NCI-H2029 treated with DMSO at 0.1 percent for 48 hours (cell line): Measurements from ENCODE around the gene LRRC27.
"Not testable (repeated sequence)": the region's sequence is repeated elsewhere in the genome, so short reads cannot be mapped to it uniquely, and the experiment has no call there.

Experiments
- DNase-seq: peaks from one replicate; lab custom pipeline; 2025; lab: John Stamatoyannopoulos, UW

Gene LRRC27

DNA sequence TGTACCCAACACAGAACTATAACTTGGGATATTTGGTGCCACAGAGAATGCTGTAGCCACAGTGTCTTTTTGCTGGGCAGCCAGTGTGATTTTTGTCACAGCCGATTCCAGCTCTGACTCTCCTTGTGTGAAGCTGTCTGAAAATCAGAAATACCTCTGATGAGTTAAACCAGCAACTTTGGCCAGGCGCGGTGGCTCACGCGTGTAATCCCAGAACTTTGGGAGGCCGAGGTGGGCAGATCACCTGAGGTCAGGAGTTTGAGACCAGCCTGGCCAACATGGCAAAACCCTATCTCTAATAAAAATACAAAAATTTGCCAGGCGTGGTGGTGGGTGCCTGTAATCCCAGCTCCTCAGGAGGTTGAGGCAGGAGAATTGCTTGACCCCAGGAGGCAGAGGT, 5.9 kb downstream of the LRRC27 start:
- not testable (repeated sequence) for DNase-seq

DNA sequence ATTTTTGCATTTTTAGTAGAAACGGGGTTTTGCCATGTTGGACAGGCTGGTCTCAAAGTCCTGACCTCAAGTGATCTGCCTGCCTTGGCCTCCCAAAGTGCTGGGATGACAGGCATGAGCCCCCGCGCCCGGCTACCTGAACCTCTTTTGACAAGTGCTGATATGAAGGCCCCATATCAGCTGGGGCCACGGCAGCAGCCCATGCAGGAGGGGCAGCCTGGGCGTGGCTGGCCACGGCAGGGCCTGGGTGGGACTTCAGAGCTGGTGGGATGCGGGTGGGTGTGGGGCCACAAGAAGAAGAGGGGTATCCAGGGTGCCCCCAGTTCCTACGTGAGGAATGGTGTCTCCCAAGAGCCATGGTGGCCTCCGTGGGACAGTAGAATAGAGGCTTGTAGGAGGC, 6.9 kb downstream of the LRRC27 start:
- DNase-seq, result no peak

DNA sequence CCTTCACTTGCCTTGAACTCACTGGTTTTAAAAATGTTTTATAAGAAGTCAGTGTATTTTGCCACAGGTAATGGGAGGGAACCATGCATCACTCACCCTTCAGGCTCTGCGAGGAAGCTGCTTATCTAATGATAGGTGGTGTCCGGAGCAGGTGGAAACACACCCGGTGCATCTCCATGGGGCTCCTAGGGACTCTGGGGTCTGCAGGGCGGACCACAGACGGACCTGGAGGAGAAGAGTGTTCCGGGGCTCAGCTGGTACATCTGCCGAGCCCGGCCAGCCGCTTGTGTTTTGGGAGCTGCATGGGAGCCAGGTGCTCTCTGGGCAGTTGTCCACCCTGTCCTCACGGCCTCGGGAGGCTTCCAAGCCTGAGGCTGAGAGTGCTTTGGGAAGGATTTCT, 7.3 kb downstream of the LRRC27 start:
- no peak for DNase-seq

DNA sequence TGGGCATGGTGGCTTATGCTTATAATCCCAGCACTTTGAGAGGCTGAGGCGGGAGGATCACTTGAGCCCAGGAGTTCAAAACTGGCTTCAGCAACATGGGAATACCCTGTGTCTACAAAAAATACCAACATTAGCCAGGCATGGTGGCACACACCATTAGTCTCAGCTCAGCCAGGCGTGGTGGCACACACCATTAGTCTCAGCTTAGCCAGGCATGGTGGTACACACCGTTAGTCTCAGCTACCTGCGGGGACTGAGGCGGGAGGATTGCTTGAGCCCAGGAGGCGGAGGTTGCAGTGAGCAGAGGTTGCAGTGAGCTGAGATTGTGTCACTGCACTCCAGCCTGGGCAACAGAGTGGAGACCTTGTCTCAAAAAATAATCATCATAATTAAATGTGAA, 9.0 kb downstream of the LRRC27 start:
- no peak for DNase-seq

DNA sequence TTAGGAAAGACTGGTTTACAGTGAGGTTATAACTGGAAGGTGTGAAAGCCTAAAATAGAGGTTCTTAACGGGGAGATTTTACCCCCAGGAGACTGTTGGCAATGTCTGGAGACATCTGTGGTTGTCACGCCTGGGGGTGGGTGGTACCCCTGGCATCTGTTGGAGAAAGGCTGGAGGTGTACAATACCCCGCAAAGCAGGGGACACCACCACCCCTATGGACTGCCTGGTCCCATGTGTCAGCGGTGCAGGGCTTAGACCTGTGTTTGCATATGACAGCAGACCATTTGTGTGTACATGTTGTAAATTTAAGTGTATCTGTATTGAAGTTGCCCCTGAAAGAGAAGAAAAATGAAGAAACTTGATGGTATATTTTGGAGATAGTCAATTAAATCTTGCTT, 9.8 kb downstream of the LRRC27 start:
- DNase-seq, result no peak

DNA sequence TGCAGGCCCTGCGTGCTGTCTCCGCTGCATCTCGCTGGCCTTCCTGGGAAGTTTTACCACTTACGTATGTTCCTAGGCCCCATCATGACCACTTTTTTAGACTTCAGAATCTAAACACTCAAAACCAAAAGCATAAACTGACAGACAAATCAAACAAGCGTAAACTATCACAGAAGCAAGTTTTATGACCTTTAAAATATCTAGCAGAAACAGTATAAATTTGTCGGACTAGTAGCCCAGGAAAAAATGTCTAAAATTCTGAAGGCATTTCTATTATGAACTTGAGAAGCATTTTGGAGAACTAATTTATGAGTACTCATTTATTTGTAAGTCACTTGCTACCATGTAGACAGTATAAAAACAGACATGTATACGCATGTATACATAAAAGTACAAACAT, 10.6 kb downstream of the LRRC27 start:
- no peak for DNase-seq

DNA sequence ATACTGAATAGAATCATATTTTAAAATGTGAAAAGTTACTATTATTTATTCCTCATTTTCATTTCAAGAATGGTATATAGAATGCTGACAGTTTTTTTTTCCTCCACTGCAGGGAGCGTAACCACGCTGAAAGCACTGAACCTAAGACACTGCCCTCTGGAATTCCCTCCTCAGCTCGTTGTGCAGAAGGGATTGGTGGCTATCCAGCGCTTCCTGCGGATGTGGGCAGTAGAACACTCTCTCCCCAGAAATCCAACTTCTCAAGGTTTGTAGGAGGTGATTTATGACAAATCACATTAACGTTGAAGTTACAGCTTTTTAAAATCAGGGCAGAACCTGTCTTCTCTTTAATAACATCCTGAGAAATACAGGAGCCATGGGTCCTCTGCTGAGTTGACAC, 12.4 kb downstream of the LRRC27 start:
- no peak for DNase-seq

DNA sequence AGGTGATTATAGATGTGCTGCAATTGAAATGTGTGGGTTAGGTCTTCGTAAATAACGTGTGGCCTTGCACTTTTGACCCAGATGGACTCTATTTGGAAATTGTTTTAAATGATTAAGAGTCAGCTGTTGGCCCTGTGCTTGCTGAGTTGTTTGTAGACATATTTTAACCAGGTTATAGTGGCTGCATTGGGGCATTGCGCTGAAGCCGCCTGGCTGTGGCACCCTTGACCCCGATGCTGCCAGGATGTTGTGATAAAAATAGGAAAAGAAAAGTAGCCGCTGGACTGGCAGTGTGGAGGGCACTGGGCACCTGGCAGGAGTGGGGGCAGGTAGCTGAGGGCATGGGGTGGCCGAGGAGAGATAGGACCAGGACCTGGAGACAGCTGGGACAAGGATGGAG, 13.4 kb downstream of the LRRC27 start:
- DNase-seq, result no peak

DNA sequence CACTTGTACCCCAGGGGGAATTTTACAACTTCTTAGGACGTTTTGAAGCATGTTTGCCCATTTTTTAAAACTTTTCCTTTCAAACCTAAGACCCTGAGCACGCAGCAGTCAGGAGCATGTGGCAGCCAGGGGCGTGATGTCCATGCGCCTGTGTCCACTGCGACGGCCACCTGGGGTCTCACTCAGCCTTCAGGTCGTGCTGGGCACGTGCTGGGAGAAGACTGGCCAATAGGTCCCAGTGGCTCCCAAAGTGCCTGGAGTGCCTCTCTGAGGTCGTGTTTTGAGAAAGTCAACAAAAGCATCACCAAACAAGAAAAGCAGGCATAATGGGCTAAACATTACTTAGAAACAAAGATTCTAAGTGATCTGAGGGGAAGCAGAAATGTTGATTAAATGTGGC, 14.8 kb downstream of the LRRC27 start:
- DNase-seq, result no peak

DNA sequence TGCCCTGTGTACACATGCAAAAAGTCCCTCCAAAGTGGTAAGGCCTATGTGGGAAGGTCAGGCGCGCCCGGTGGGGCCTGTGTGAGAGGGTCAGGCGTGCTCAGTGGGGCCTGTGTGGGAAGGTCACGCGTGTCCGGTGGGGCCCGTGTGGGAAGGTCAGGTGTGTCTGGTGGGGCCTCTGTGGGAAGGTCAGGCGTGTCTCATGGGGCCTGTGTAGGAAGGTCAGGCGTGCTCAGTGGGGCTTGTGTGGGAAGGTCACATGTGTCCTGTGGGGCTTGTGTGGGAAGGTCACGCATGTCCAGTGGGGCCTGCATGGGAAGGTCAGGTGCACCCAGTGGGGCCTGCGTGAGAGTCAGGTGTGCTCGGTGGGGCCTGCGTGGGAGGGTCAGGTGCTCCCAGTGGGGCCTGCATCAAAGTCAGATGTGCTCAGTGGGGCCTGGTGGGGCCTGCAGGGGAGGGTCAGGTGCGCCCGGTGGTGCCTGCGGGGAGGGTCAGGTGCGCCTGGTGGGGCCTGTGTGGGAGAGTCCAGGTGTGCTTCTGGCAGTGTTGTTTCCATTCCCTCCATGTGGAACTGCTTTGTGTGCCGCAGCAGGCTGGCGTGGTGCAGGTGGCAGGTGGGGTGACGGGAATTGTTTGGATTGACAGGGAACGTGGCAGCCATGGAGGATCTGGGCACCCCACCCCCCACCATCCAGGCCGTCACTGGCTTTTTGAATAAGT, 15.4 kb downstream of the LRRC27 start:
- DNase-seq, result no peak

DNA sequence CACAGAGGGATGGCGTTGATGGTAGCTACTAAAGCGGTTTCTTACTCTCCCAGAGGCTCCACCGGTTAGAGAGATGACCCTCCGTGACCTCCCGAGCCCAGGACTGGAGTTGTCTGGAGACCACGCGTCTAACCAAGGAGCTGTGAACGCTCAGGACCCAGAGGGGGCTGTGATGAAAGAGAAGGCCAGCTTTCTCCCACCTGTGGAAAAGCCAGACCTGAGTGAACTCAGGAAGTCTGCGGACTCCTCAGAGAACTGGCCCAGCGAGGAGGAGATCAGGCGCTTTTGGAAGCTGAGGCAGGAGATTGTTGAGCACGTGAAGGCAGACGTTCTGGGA, 15.9 kb downstream of the LRRC27 start:
- no peak for DNase-seq

DNA sequence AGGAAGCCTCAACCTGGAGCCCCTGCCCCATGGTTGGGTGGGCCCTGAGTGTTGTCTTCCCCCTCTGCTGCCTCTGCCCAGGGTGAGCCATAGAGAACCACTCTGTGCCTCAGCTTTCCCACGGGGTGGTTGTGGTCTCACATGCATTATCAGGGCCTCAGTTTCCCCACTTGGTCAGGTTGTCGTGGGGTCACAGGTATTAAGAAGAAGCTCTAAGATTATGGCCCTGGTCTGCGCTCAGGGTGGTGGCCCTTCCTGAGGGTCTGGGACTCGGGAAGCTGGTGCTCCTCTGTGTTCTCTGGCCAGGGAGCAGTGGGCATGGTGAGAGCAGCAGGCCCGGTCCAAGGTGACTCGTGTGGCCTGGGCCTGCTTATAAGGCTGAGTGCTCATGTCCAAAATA, 17.8 kb downstream of the LRRC27 start:
- no peak for DNase-seq

DNA sequence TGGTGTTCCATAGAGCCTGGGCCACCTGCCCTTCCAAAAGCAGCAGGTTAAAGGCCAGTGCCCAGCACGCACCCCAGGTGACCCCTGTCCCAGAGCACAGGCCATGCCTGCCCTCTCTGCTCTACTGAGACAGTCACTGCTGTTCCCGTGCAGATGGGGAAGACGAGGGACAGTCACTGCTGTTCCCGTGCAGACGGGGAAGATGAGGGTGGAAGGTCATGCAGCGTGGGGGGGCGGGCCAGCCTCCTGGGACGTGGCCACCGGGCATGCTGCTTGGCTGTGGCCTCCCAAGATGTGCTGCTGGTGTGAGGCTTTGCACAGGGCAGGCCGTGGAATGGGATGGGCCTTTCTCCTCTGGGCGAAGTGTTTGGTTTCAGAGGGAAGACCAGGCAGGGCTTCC, 18.4 kb downstream of the LRRC27 start:
- no peak for DNase-seq

DNA sequence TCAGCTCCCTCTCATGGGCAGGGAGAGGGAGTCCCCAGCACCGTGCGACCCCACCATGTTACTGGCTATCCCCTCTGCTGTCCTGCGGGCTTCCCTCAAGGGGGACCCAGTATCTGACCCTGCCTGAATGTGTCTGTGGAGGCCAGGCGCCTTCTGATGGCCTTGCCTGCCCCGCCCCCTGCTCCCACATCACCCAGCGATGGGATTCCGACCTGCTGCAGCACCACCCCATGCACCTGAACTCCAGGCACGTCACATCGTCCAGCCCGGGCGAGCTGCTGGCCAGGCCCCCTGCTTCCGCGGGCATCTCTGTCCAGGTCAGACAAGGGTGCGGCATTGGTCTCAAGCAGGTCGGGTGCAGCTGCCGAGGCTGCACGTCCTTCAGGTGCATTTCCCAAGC, 19.0 kb downstream of the LRRC27 start:
- no peak for DNase-seq

DNA sequence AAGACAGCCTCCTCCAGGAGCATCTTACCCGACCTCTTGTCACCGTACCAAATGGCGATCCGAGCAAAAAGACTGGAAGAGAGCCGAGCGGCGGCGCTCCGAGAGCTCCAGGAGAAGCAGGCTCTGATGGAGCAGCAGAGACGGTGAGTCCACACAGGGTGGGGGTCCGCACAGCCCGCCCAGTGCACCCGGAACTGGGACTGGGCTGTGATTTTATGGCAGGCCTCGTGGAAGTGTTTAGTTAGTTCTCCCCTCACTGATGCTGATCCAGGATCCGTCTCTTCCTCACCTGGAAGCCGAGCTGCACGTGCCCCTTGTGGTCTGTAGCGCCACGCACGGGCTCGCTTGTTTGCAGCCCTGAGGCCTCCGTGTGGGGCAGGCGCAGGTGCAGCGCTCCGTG, 19.6 kb downstream of the LRRC27 start:
- DNase-seq, result no peak

DNA sequence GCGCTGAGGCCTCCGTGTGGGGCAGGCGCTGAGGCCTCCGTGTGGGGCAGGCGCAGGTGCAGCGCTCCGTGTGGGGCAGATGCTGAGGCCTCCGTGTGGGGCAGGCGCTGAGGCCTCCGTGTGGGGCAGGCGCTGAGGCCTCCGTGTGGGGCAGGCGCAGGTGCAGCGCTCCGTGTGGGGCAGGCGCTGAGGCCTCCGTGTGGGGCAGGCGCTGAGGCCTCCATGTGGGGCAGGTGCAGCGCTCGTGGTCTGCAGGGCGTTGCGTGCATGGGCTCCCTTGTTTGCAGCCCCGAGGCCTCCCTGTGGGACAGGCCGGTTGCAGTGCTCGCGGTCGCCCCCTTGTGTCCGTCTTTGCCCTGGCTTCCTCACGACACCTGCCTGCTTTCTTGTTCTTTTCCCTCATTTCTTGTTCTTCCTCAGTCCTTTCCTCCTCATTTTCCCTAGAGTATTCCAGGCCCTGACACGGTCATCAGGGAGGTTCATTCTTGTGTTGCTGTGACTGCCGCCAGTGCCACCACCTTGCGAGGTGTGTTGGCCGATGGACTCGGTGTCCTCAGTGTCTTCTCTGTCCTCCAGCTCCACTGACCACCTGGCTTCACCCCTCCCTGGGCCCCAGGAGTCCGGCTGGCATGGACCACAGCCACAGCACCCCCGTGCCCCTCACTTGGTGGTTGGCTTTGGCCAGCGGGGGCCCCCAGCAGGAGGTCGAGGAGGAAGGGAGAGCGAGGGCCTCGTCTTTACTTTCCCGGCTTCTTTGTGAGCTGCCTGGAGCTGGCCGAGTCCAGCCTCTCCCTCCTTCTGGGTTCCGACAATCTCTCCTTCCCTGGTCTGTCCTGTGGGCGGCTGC, 20.7 kb downstream of the LRRC27 start:
- DNase-seq, result not testable (repeated sequence)

DNA sequence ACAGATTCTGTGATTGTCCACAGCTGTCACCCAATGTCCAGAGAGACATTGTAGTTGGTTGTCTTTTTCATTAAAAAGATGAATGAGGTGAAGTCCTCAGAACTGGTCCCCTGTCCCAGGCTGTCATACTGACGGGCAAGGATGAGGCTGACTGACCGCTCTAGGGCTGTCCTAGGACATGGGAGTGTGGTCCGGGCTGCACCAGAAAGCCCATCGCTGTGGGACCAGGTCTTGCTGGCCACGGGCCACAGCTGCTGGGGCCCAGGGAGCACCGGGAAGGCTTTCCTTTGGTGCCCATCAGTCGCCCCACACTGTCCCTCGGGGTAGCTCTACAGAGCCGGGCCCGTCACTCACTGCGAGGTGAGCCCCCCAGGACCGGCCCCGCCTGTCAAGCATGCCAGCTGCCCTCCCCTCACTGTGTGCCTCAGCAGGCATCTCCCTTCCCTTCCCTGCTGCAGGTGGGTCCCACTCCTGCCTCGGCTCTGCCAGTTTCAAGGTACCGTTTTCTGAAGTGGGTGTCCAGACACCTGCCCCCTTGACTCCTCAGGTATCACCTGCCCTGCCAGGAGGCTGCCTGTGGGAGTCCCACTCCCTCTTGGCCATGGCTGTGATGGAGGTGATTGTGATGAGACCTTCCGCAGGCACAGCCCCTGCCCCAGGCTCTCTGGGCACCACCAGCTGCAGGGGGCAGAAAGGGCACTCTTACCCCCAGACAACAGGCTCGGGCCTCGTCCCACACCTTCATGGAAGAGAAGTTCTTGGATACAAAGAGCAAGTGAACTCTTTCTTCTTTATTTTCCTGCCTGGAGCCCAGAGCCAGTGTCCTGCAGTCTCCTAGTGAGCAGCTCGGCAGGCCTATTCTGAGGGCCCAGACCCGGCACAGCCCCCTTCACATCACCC, 21.7 kb downstream of the LRRC27 start:
- DNase-seq, result no peak

DNA sequence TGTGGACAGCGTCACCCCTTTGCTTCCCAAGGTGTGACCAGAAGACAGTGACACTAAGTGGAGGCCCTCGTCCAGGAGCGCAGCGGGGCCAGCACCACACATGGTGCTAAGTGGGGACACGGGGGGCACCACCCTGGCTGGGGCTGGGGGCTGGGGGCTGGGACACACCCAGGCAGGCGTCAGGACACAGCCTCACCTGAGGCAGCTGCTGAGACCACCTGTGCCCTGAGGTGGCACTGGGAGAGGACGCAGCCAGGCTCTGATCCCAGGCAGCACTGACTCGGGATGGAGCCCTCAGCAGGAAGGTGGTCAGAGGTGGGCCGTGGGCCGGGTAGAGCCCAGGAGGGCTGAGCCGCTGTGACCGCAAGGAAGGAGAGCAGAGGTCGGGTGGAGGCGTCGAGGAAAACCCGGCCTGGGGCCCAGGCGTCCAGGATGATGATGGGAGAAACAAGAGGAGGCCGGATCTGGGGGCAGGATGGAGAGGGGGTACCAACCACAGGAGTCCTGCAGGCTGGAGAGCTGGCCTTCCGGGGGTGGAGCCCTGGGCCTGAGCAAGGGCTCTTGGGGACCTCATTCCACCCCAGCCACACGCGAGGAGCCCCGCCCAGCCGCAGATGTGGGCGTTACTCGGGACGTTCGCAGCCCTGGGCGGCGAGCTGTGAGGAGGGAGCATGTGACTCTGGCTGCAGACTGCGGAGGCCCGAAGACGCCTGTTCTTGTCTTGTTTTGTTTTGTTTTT, 22.5 kb downstream of the LRRC27 start:
- no peak for DNase-seq

DNA sequence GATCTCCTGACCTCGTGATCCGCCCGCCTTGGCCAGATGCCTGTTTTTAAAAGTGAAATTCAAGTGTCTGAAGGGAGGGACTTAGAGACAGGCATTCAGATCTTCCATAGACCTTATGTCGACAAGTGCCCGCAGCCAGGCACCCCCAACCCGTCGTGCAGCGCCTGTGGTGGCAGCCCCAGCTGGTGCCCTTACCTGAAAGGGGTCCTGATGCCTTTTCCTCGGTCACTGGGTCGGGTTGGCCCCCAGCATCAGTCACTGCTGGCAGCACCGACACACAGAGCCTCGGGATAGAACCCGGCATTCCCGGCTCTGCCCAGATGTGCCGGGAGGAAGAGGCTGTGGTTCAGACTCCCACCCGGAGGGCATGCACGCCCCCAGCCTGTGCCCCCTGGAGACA, 23.3 kb downstream of the LRRC27 start:
- DNase-seq, result no peak

DNA sequence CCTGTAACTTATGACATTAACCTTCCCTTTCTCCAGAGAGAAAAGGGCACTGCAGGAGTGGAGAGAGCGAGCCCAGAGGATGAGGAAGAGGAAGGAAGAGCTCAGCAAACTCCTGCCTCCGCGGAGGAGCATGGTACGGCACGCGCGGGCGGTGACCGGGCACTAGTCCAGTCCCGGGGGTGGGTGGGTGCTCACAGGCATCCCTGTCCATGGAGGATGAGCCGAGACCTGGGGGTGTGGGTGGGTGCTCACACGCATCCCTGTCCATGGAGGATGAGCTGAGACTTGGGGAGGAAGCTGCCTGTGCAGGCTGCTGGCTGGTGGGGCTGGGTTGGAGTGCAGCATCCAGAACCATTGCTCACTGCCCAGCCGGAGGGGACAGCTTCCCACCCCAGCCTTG, 23.8 kb downstream of the LRRC27 start:
- DNase-seq, result no peak

DNA sequence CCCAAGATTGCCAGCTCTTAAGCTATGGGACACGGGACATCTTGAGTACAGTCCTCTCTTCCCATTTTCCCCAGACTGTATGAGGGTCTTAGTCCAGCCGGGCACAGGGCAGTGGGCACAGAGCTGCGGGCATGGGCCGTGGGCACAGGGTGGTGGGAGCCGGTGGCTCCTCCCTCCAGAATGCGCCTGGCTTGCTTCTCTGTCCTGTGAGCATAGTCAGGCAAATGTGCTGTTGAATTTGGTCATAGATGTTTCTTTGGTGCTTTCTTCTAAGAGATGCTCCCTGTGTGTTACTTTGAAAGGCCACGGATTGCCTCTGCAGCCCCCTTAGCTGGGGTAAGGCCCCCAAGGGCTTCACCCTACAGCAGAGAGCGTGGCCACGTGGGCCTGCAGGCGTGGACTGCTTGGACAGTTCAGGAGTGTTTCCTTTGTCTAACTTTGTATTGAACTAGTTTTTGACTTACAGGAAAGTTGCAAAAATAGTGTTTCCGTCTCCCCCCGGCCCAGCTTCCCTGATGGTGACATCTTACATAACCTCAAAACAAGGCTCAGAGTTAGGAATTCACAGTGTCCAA, 24.7 kb downstream of the LRRC27 start:
- DNase-seq, result no peak
